GM19438 (cell line): ENCODE measurements around the gene SPATA25.
"Not testable (repeated sequence)": the region's sequence is repeated elsewhere in the genome, so short reads cannot be mapped to it uniquely, and the experiment has no call there.

Source experiments
- ATAC-seq: cut with Tn5 transposase; IDR thresholded peaks from one replicate; pipeline ENCODE4 v1.9.1; 2021; ENCODE audit warnings: low read depth; ENCODE audit not compliant: unreplicated experiment

Gene SPATA25

GRCh38 chr20:45887346-45887715 is at the start of gene SPATA25:
Gene SPATA25 (minus strand): TSS chr20:45887622. CDS start chr20:45887590, 32 bp downstream.
- no peak for ATAC-seq

GRCh38 chr20:45935416-45936046 is 48.1 kb upstream of the SPATA25 start:
- ATAC-seq = no peak

- ATAC-seq = peak; percentile 64
Observed at GRCh38 chr20:45934586-45935415, 47.4 kb upstream of the SPATA25 start, which contains the start of gene PCIF1. Gene PCIF1 (plus strand): TSS chr20:45934683. CDS start chr20:45939000, 4,317 bp downstream.

- ATAC-seq = peak; percentile 23
Observed at GRCh38 chr20:45934046-45934585, 46.7 kb upstream of the SPATA25 start.

- ATAC-seq = peak; percentile 41
Observed at GRCh38 chr20:45933266-45934045, 46.0 kb upstream of the SPATA25 start.

- ATAC-seq = not testable (repeated sequence)
Observed at GRCh38 chr20:45931680-45932079, 44.3 kb upstream of the SPATA25 start.

GRCh38 chr20:45927071-45927878 is 39.9 kb upstream of the SPATA25 start:
- ATAC-seq = no peak

GRCh38 chr20:45926731-45927070 is 39.3 kb upstream of the SPATA25 start:
- ATAC-seq = no peak

- no peak for ATAC-seq
Observed at GRCh38 chr20:45925821-45926506, 38.5 kb upstream of the SPATA25 start.

- no peak for ATAC-seq
Observed at GRCh38 chr20:45924391-45925261, 37.2 kb upstream of the SPATA25 start.

- ATAC-seq = no peak
Observed at GRCh38 chr20:45921337-45922189, 34.1 kb upstream of the SPATA25 start.

- ATAC-seq = no peak
Observed at GRCh38 chr20:45920462-45921336, 33.3 kb upstream of the SPATA25 start.

GRCh38 chr20:45919542-45920399 is 32.3 kb upstream of the SPATA25 start:
- no peak for ATAC-seq

GRCh38 chr20:45918779-45919537 is 31.5 kb upstream of the SPATA25 start:
- ATAC-seq = no peak

- no peak for ATAC-seq
Observed at GRCh38 chr20:45918182-45918737, 30.8 kb upstream of the SPATA25 start.
